Aorta (tissue), 5 donors: ENCODE data around the gene MMADHC. TPM values are rescaled to one million over a fixed set of nuclear protein-coding genes. Genes with fewer than 3 reads are reported as not detected.

Source experiments
- ATAC-seq: fragments of 200-7000 bp; cut with Tn5 transposase; one replicate; pipeline ENCODE4 v1.9.1; 2022; ENCODE audit warnings: moderate library complexity; ENCODE audit not compliant: low FRiP score
- DNase-seq, 2 donors: peaks; one replicate each; pipeline ENCODE4 v3.0.0-alpha.2; 2020
- H3K27ac ChIP-seq, 2 donors: one replicate each; pipeline ENCODE4 v1.5.1; 2013; ENCODE audit warnings: low read length in 2 of 2, mild to moderate bottlenecking in 2 of 2, moderate library complexity in 2 of 2, control low read depth in 1 of 2, inconsistent platforms in 1 of 2, low read depth in 1 of 2
- H3K27me3 ChIP-seq, 2 donors: one replicate each; pipeline ENCODE4 v1.6.1; 2013; ENCODE audit warnings: control low read depth in 1 of 2, low read length in 1 of 2, mild to moderate bottlenecking in 1 of 2, moderate library complexity in 1 of 2; ENCODE audit not compliant: insufficient read depth in 2 of 2, control insufficient read depth in 1 of 2
- H3K36me3 ChIP-seq, 2 donors: one replicate each; pipeline ENCODE4 v1.6.1; 2013; ENCODE audit warnings: control low read depth in 1 of 2, low read length in 1 of 2, mild to moderate bottlenecking in 1 of 2; ENCODE audit not compliant: insufficient read depth in 2 of 2, control insufficient read depth in 1 of 2
- H3K4me1 ChIP-seq, 2 donors: one replicate each; pipeline ENCODE4 v1.6.1; 2013; ENCODE audit warnings: low read length in 2 of 2, control low read depth in 1 of 2, mild to moderate bottlenecking in 1 of 2, moderate library complexity in 1 of 2; ENCODE audit not compliant: insufficient read depth in 2 of 2, control insufficient read depth in 1 of 2
- H3K4me3 ChIP-seq, 2 donors: one replicate each; pipeline ENCODE4 v1.5.1; 2013; ENCODE audit warnings: low read length in 2 of 2, control low read depth in 1 of 2, mild to moderate bottlenecking in 1 of 2
- H3K9me3 ChIP-seq: one replicate; pipeline ENCODE4 v1.6.1; 2013; ENCODE audit warnings: mild to moderate bottlenecking, low read length; ENCODE audit not compliant: control insufficient read depth
- WGBS, 2 donors: extraction: QIAGEN DNeasy Blood & Tissue Kit; methylation state at CpG; one replicate each; pipeline ENCODE4 v1.1.7; 2013; 5-methylcytosine and 5-hydroxymethylcytosine counted together
- intact Hi-C, 2 donors: fragments of 100-400 bp; cut with DNase I; formaldehyde crosslinking; loops; one replicate each; pipeline versions ENCODE4 v1.14.2 to v1.15.0; 2022
- polyA plus RNA-seq, 2 donors: library from polyadenylated mRNA; stranded (reverse); fragments of 200-250 nt; gene quantifications; one replicate each; pipeline ENCODE4 v1.2.3, GENCODE V29; 2013
- total RNA-seq, 2 donors: library from RNA; stranded (reverse); fragmentation: NEBNext Ultra II Directional; extraction: Animal tissue kit (Norgen Biotek cat#: 25700); gene quantifications; one replicate each; pipeline ENCODE4 v1.2.1, GENCODE V29; 2021
- donor health status: healthy with polysubstance abuse.
- donor health status: Bipolar disorder and iron deficiency.
- donor health status: DM: no; HTN: no; CAD: no.
- donor health status: DM: no; HTN: no; CAD: no.
- donor health status: DM: yes; HTN: yes; CAD: no.

Gene MMADHC
- total and polyA plus RNA-seq, 4 donors = 67.3 to 128 (median 85.4) TPM

DNA sequence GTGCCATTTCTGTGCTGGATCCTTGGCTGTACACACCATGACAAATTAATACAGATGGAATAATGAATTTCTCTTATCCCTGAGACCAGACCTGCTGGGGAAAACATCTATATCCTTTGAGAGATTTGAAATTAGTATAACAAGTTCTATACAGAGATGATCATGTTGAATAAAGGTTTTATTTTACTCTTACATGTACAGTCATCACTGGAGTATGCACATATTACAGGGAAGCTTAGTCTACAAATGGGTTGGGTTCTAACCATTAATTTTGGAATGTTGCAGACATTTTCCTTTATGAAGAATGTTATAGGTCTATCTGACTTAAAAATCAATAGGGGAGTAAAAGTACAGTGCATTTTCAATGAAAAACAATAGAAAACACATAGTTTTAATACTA lies 29.9 kb upstream of the MMADHC start:
- Histone ChIP-seq H3K4me1 (peaks cover 0 to 2% of the 10 kb centered on the region in 2 donors), H3K4me3 (no peak overlapping the region), H3K36me3 (no peaks in the 10 kb centered on the region), H3K27me3 (no peaks in the 10 kb centered on the region), H3K27ac (no peak overlapping the region), H3K9me3 (no peaks in the 10 kb centered on the region)
- DNase-seq (no peak), ATAC-seq (no peak)
- intact Hi-C loops = no loop called here

DNA sequence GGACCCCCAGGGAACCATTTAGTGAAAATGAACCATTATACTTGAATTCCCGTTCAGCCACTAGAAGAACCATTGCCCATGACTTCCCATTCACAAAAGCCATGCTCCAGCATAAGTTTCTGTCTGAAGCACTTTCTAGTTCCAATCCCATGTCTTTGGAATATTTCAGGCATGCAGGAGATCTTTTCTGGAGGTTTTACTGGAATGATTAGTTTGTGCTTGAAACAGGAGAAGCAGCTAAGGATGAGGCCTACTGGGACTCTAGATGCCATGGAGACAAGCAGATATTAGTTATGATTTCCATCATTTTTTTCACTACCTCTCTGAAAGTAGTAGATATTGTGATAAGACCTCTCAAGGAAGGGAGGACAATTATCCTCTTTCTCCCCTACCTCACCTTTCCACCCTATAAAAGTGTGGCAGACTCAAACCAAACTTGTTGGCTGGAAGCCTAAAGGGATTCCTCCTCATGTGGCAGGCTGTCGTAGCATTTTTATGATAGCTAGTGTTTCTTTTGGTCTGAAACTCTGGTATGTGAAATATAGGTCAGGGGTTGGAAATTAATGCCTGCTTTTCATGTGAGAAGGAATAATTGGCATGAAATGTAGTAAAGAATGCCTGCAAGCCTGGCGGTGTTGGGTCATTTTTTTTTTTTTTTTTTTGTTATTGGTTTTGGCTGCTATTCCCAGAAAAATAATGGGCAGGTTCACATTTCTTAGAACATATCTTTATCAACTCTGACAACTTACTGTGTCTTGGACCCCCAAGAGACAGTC lies 29.3 kb upstream of the MMADHC start:
- 35 to 44% methylated on average over 3 of the region's 3 CpGs for WGBS, 2 donors
- no peak for ATAC-seq
- Histone ChIP-seq H3K4me1 (peaks cover 0 to 3% of the 10 kb centered on the region in 2 donors), H3K27ac (no peak overlapping the region), H3K36me3 (no peaks in the 10 kb centered on the region), H3K4me3 (no peak overlapping the region), H3K9me3 (no peaks in the 10 kb centered on the region), H3K27me3 (no peaks in the 10 kb centered on the region)
- intact Hi-C loops = no loop called here
- no peak for DNase-seq

DNA sequence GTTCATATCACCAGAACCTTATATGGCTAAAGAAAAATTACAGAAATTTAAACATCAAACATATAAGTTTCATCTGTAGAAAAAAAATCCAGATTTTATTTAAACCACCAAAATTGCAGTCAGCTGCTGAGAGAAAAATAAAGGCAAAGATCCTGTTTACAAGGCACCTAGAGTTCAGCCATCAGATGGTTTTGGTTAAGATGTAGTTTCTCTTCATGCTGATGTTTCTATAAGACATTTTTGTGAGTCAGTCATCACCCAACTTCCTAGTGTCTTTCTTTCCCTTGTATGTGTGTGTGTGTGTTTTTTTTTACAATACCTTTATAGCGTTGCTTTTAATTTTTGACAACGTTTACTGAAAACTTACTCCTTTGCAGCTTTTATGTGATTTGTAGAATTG lies 26.1 kb upstream of the MMADHC start:
- WGBS, 2 donors = 77 to 92% methylated on average over 2 of the region's 2 CpGs

DNA sequence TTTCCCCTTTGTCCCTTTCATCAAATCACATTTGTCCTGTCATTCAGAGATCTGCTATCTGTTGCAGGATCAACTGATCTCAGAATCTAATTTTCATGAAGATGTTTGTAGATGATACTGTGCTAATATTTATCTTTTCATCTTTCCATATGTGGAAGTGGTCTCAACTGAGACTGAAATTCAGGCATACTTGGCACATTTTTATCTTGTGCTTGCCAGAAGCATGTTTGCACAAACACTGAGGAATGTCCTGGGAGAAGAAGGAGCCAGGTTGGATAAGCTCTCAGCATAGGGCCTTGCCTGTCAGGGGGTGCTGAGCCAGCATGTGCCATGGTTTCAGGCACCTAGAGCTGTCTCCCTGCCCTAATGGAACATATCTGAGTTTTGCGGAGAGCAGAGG lies 24.5 kb upstream of the MMADHC start:
- Histone ChIP-seq H3K27ac (no peak overlapping the region), H3K4me3 (no peak overlapping the region), H3K4me1 (peaks cover 0 to 2% of the 10 kb centered on the region in 2 donors), H3K9me3 (no peaks in the 10 kb centered on the region), H3K36me3 (no peaks in the 10 kb centered on the region), H3K27me3 (no peaks in the 10 kb centered on the region)
- 12 to 20% methylated on average over 1 of the region's 1 CpG for WGBS, 2 donors
- ATAC-seq (peak; percentile 22), DNase-seq (no peak)
- intact Hi-C loops = no loop called here

More for the DNA sequence above, 26.1 kb upstream of the MMADHC start:
- Histone ChIP-seq H3K4me1 (peaks cover 0 to 3% of the 10 kb centered on the region in 2 donors), H3K36me3 (no peaks in the 10 kb centered on the region), H3K4me3 (no peak overlapping the region), H3K27ac (no peak overlapping the region), H3K27me3 (no peaks in the 10 kb centered on the region), H3K9me3 (no peaks in the 10 kb centered on the region)
- DNase-seq = no peak
- intact Hi-C loops = no loop called here
- no peak for ATAC-seq

DNA sequence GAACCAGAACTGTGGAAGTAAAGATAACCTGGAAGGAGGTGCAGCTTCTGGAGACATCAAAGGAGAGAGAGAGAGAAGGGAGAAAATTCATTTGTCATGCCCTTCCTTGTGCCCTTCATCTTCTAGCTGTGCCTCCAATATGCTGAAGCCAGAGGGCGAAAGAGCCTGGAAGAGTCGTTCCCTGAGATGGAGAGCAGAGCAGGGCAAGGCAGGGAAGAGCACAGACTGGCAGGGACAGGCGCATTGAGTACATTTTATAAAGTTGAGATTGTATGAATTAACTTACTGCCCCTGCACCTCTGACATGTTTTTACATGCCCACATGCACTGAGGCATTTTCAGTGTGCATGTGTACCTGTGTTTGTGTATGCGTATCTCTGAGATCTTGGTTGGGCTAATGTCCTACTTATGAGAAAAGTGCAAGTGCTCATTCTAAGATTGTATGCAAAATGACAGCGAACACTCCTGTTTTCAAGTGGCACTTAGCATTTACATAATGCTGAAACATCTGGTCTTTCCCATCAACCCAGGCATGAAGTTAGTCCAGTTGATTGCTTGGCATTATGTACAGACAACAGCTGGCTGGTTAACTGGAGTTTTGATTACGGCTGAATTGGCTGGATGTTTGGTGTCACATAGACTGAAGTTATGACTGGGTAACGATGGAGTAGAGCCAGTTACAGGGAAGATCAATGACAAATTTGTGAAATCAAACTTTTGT lies 23.7 kb upstream of the MMADHC start:
- intact Hi-C loops = no loop called here
- 74 to 77% methylated on average over 7 of the region's 7 CpGs for WGBS, 2 donors
- DNase-seq (no peak), ATAC-seq (no peak)
- no peaks in the 10 kb centered on the region for H3K36me3 ChIP-seq
- H3K27ac ChIP-seq = no peak overlapping the region
- no peak overlapping the region for H3K4me3 ChIP-seq
- no peaks in the 10 kb centered on the region for H3K9me3 ChIP-seq
- H3K27me3 ChIP-seq = no peaks in the 10 kb centered on the region
- peaks cover 0 to 1% of the 10 kb centered on the region in 2 donors for H3K4me1 ChIP-seq

DNA sequence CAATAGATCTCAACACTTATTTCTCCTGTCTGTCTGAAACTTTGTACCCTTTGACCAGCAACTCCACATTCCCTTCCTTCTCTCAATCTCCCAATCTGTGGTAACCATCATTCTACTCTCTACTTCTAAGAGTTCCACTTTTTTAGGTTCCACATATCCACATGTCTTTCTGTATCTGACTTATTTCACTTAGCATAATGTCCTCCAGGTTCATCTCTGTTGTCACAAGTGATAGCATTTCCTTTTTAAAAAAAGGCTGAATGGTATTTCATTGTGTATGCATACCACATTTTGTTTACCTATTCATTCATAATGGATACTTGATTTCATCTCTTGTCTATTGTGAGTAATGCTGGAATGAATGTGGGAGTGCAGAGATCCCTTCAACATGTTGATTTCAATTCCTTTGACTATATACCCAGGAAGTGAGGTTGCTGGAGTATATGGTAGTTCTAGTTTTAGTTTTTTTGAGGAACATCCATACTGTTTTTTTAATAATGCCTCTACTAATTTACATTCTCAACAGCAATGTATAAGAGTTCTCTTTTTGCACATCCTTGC lies 18.8 kb upstream of the MMADHC start:
- no peak for ATAC-seq

DNA sequence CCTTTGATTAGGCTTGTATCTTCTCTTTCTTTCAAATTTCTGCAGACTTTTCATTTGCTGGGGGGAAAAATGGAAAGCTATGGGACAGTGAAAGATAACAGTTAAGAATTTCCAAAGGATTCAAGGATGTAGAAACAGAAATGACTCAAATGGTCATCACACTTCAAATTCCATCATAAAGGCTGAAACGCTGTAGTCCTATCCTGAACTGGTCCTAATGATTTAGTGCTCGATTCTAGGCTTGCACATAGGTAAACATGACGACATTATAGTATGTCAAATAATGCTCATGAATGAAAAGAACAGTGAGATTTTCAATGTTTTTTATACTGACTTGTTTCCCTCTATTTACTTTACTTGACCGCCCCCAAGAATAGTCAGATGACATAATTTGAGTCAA lies 15.7 kb upstream of the MMADHC start:
- Histone ChIP-seq H3K27ac (no peak overlapping the region), H3K27me3 (no peaks in the 10 kb centered on the region), H3K4me3 (no peak overlapping the region), H3K36me3 (no peaks in the 10 kb centered on the region), H3K4me1 (no peaks in the 10 kb centered on the region), H3K9me3 (no peaks in the 10 kb centered on the region)
- intact Hi-C loops = no loop called here
- no peak for ATAC-seq
- WGBS, 2 donors = 64 to 75% methylated on average over 4 of the region's 4 CpGs
- DNase-seq = no peak

More for the DNA sequence above, 18.8 kb upstream of the MMADHC start:
- H3K27me3 ChIP-seq = no peaks in the 10 kb centered on the region
- no peak for DNase-seq
- intact Hi-C loops = no loop called here
- no peak overlapping the region for H3K27ac ChIP-seq
- no peaks in the 10 kb centered on the region for H3K36me3 ChIP-seq
- H3K4me1 ChIP-seq = no peaks in the 10 kb centered on the region
- no peak overlapping the region for H3K4me3 ChIP-seq
- no peaks in the 10 kb centered on the region for H3K9me3 ChIP-seq

DNA sequence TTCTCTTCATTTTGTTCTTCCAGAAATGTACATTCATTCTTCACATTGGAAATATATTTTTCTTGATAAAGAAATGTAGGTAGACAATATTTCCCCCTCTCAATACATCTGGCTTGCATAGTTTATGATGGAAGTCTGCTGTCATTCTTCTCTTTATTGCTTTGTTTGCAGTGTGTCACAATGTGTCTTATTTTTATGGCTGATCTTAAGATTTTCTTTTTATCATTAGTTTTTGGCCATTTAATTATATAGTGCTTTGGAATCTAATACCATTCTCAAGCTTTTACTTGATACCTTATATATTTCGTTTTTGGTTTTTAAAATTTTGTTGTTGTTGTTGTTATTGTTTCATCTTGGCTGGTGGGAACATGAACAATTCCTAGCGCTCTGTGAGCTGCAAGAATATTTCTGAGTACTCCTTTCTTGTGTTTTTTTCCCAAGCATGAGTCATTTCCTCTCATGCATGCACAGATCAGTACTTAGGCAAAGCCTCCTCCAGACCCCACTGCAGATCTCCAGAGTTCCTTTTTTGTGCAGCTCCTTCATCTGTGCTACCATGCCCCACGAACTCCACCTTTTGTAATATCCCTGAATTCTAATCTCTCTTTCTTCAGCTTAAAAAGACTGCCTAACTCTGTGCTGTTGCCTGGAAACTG lies 13.7 kb upstream of the MMADHC start:
- ATAC-seq = no peak
- WGBS, 2 donors = 47 to 54% methylated on average over 3 of the region's 3 CpGs

More for the DNA sequence above, 13.7 kb upstream of the MMADHC start:
- Histone ChIP-seq H3K9me3 (no peaks in the 10 kb centered on the region), H3K27me3 (no peaks in the 10 kb centered on the region), H3K36me3 (no peaks in the 10 kb centered on the region), H3K4me3 (no peak overlapping the region), H3K27ac (no peak overlapping the region), H3K4me1 (no peaks in the 10 kb centered on the region)
- intact Hi-C loops = no loop called here
- no peak for DNase-seq
